Measurements from ENCODE around the gene BAG2.

The BAG2 gene

DNA sequence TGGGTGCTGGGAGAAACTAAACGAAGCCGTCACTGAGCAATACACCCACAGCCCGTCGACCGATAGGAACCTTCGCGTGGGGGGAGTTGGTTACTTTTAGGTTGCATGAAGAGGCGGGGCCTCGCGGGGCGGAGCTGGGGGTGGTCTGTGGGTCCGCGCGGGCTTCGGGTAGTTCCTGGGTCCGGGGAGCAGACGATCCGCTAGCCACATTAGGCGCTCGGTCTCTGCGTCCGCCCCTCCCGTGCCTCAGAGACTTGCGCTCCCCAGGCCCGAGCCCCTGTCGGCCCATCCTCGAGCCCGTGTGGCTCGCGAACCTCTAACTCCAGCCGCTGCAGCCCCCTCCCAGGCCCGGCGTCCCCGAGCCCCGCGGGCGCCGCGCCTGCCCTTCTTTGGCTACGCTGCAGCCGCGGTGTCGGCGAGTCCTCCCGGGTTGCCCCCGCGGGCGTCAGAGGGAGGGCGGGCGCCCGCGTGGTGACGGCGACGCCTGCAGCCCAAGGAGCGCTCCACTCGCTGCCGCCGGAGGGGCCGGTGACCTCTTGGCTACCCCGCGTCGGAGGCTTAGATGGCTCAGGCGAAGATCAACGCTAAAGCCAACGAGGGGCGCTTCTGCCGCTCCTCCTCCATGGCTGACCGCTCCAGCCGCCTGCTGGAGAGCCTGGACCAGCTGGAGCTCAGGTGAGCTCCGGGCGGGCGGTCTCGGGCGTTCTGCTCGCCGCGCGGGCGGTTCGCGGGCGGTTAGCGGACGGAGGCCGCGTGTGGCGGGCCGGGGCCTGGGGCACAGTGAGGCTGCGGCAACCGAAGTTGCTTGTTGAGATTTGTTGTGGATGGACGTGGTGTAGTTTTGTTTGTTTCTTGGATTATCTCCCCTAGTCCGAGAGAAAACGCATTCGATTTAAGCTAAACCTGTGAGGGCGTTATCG is at the start of gene BAG2:
TSS of gene BAG2 (plus strand) at position 191 of the 920 bp plus-strand sequence. CDS start at position 563, 372 bp downstream.
- peak; percentile 88 to 89 for DNase-seq (ENCODE audit: low read depth in 2 of 2)

DNA sequence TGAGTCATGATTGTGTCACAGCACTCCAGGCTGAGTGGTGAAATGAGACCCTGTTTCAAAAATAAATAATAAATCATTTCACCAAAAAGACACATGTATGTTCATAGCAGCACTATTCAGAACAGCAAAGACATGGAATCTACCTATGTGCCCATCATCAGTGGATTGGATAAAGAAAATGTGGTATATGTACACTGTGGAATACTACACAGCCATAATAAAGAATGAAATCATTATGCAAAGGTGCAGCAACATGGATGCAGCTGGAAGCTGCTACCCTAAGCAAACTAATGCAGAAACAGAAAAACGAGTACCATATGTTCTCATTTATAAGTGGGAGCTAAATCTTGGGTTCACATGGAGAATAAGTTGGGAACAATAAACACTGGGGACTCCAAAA is 49.0 kb upstream of the BAG2 start:
- DNase-seq (ENCODE audit: low read depth in 2 of 2): no peak

DNA sequence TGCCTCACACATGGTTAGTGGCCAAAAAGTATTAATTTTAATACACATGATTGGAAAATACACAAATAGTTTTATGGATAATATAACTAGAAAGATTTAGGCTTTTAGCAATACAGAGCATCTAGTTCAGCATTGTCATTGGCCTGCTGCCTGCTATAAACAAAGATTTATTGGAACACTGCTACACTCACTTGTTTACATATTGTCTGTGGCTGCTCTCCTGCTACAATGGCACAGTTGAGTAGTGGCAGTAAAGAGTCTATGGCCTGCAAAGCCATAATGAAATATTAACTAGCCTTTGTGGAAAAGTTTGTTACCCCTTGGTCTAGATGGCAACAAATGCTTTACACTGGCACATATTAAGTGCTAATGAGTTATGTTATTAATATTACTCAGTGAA is 44.4 kb upstream of the BAG2 start:
- no peak for DNase-seq (ENCODE audit: low read depth in 2 of 2)

DNA sequence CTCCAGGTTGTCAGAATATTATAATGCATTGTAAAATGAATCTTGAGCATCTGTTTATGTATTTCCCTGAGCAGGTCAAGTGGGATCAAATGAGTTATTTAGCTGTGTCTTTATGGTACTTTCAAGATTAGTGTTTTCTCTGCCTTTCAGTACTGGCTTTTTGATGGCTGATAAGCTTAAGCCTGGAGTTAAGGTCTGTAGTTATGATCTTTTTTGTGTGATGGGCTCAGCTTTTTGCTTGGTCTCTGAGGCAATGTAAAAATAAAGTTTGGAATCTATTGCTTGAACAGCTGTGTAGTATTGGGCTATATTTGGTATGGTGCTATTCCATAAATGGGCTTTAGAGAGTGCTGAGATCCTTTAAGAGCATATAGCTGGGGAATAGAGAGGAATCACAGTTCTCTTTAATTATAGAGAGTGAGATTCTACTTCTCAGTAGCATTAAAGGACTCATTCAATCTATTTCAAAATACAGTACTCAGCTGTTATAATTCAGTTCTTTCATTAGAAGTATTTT is 41.4 kb upstream of the BAG2 start:
- no peak for DNase-seq (ENCODE audit: low read depth in 2 of 2)

DNA sequence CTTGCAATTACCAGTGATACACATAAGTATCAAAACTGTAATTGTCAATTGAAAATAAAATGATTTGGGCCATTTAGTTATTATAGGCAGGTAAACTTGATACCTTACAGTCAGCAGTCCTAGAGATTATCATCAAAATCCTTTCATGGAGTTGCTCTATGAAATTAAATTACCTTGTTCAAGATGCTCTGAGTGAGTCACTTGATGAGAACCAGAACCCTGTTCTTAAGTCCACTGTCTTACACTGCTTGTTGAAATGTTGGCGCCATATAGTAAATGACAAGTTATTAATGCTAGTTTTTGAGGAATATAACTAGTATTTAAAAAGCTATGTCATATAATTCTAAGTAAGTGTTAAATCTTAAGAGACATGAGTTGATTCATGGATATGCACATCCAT is 37.2 kb upstream of the BAG2 start:
- no peak for DNase-seq (ENCODE audit: low read depth in 2 of 2)

DNA sequence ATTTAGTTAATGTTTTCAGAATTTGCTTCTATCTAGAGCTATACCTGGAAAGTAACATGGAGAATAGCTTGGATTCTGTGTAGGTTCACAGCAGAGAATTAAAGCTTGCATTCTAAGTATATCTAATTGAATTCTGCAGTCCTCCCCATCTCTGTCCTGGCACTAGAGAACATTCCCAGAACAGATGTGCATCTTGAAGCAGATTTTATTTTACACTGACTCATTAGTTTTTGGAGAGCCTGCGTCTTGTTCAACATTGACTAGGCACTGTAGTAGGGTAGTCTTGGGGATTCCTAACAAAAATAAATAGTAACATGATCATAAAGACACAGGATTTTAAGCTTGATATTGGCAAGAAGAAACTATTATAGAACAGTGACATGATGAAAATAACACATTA is 36.2 kb upstream of the BAG2 start:
- DNase-seq (ENCODE audit: low read depth in 2 of 2): no peak

DNA sequence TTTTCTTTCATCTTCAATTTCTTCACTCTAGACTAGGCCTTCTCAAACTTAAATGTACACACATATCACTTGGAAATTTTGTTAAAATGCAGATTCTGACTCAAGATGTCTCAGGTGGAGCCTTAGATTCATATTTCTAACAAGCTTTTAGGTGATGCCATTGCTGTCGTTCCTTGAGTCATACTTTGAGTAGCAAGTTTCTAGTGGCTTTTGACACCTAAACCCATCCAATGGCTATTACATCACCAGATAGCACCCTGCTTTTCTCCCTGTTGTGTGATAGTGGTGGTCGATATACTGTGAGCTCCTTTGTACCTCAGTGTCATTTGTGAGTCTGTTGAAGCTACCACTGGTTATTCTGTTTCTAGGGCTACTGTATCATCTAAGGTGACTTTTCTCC is 34.8 kb upstream of the BAG2 start:
- DNase-seq (ENCODE audit: low read depth in 2 of 2): no peak

DNA sequence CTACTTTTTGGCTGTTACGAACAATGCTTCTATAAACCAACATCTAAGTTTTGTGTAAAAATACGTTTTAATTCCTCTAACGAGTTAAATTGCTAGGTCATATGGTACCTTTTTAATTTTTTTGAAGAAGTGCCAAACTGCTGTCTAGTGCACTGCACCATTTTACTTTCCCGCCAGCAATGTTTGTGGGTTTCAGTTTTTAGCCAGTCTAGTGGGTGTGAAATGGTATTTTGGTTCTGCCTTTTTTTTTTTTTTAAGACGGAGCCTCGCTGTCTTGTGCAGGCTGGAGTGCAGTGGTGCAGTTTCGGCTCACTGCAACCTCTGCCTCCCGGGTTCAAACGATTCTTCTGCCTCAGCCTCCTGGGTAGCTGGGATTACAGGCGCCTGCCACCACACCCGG is 34.1 kb upstream of the BAG2 start:
- DNase-seq (ENCODE audit: low read depth in 2 of 2): no peak

DNA sequence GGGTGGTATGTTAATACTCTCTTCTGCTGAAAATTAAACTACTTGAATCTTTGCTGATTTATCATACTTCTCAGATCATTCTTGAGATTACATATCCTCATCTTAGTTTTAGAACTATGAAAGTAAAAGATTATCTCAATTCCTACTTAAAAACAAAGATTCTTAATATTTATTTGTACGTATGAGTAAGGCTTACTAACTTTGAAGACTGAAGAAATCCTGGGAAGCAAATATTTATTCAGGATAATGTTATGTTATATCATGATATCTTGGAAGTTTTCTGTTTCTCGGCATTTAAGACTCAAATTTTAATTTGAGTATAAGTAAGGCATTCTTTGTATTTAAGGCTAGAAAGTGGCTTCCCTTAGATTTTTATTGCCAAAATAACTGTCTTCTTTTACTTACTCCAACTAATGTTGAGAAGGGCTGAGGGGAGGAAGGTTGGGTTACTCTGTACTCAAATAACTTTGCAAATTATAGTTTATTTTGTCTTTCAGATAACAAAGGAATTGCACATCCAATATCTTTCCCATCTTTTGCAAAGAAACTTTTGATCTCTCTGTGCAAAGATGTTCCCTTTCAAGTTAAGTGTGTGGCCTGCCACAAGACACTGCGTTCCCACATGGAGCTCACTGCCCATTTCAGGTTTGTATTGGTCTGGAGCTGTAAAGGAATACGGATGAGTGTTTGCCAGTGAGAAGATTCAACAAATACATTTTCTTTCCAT is 30.5 kb upstream of the BAG2 start:
- no peak for DNase-seq (ENCODE audit: low read depth in 2 of 2)

DNA sequence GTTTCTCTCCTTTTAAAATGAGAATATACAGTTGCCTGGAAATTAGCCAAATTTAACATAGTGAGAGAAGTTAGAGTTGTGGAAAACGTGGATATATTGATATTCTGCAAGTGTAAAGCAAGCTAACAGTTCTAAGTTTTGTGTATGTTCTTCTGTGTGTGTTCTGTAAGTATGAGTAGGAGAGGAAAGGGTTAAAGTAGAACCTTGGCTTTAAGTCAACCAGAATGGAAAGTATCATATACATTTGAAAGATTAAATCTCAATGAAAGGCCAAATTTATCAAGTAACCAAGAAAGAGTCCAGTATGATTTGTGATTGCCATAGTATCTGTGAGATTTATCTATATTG is 30.0 kb upstream of the BAG2 start:
- DNase-seq (ENCODE audit: low read depth in 2 of 2): no peak

DNA sequence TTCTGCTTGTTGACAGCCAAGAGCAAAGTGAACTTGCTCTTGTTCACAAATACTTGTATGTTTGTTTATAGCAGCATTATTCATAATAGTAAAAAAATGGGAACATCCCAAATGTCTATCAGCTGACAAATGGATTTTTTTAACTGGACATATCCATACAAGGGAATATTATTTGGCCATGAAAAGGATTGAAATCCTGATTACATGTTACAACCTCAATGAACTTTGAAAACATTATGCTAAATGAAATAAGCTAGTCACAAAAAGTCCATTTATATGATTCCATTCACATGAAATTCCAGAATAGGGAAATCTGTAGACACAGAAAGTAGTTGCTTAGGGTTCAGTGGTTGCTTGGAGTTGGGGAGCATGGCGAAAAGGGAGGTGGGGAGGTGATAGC is 28.4 kb upstream of the BAG2 start:
- no peak for DNase-seq (ENCODE audit: low read depth in 2 of 2)

DNA sequence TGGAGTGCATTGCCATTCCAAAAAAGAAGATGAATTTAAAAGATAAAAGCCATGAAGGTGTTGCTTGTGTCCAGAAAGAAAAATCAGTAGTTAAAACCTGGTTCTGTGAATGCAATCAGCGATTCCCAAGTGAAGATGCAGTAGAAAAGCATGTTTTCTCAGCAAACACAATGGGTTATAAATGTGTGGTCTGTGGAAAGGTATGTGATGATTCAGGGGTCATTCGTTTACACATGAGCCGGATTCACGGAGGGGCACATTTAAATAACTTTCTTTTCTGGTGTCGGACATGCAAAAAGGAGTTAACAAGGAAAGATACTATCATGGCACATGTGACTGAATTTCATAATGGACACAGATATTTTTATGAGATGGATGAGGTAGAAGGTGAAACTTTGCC is 24.7 kb upstream of the BAG2 start:
- no peak for DNase-seq (ENCODE audit: low read depth in 2 of 2)

DNA sequence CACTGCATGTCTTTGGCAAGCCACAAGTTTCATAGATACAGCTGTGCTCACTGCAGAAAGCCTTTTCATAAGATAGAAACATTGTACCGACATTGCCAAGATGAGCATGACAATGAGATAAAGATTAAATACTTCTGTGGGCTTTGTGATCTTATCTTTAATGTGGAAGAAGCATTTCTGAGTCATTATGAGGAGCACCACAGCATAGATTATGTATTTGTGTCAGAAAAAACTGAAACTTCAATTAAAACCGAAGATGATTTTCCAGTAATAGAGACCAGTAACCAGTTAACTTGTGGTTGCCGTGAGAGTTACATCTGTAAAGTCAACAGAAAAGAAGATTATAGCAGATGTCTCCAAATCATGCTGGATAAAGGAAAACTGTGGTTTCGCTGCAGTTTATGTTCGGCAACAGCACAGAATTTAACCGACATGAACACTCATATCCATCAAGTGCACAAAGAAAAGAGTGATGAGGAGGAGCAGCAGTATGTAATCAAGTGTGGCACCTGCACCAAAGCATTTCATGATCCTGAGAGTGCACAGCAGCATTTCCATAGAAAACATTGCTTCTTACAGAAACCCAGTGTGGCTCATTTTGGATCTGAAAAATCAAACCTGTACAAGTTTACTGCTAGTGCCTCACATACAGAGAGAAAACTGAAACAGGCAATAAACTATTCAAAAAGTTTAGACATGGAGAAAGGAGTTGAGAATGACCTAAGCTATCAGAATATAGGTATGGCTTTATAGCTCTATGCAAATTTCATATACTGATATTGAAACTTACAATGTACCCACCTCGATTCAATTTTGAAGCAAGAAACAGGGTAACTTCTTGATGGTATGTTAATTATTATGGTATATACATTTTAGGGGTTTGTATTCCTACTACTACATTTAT is 23.9 kb upstream of the BAG2 start:
- no peak for DNase-seq (ENCODE audit: low read depth in 2 of 2)

DNA sequence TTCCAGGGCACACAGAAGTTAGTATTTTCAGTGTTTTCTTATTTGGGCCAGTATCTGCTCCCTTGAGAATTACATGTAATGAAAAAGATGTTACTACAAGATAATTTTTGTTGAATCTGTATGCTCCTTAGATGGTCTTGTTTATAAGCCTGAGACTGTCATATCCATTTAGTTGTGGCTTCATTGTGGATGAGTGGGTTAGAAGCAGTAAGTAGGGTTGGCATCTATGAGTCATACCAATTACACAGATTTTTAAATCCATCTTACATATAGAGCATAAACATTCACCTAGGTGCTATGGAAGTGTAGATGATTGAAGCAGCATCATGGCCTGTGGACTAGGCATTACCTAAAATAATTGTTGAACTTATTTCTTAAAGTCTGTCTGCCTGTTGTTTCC is 13.5 kb upstream of the BAG2 start:
- no peak for DNase-seq (ENCODE audit: low read depth in 2 of 2)

DNA sequence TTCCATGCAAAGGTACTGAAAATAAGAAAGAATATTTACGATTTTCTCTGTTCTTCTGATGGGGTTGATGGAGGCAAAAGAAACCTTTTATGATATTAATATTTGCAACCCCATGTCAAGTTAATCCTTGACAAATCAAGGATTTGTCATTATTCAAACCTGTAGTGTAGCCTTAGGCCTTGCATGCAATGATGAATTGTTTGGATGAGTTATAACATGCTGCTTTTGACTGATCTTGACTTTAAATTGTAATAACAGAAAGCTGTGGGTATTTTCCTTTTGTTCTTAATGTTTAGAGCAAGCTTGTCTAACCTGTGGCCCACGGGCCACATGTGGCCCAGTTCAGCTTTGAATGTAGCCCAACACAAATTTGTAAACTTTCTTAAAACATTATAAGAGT is 13.0 kb upstream of the BAG2 start:
- no peak for DNase-seq (ENCODE audit: low read depth in 2 of 2)

DNA sequence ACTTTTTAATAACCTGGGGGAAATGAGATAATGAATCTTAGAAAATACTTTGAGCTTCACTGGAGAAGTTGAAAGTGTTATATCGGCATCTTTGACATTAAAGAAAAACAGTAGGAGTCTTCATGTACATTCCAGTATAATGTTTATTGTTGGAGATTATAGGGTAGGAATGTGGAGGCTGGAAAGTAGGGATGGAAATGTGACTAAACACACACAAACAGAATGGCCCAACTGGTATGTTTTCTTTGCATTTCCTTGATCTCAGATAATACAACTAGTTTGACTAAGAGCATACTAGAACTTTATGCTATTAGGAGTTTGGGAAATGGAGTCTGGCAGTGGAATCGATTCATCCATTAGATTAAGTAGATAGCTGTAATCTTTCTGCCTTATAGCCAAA is 10.1 kb upstream of the BAG2 start:
- DNase-seq (ENCODE audit: low read depth in 2 of 2): no peak

DNA sequence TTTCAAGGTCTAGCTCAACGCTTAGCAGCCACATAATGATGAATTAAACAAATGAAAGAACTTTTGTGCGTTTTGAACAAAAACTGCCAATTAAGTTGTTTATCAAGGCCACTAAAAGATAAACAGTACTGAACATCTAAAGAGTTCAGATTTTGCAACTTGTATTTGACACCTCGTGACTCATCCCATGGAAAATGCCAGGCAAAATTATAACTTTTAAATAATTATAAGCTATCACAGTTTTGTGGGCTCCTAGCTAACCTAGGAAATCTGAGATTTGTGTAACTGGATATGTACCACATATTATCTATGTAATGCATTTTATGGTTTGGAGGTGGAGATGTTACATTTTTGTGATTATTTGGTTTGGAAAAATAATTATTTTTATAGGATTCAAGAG is 9.6 kb upstream of the BAG2 start:
- DNase-seq (ENCODE audit: low read depth in 2 of 2): no peak

DNA sequence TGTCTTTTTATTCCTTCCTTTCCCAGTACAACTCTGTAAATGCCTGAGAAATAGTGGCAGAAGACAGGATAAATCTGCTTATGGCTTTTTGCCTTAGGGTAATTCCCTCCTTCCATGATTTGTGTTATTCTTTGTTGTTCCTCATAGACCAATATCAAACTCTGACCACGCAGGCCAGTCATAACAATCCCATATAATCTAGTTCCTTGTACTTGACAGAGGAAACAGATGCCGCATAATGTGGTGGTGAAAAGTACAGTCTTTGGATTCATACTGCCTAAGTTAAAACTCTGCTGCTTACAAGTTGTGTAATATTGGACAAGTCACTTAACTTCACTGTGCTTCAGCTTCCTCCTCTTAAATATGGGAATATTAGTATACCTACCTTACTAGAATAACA is 8.2 kb upstream of the BAG2 start:
- no peak for DNase-seq (ENCODE audit: low read depth in 2 of 2)

DNA sequence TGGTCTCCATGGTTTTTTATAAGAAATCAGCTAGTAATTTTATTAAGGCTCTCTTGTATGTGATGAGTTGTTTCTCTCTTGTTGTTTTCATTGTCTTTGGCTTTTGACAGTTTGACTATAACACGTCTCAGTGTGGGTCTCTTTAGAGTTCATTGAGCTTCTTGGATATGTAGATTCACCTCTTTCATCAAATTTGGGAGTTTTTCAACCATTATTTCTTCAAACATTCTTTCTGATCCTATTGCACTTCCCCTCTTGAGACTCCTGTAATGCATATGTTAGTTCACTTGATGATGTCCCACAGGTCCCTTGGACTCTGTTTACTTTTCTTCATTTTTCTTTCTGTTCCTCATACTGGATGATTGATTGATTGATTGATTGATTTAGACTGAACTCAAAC is 7.0 kb upstream of the BAG2 start:
- DNase-seq (ENCODE audit: low read depth in 2 of 2): no peak

DNA sequence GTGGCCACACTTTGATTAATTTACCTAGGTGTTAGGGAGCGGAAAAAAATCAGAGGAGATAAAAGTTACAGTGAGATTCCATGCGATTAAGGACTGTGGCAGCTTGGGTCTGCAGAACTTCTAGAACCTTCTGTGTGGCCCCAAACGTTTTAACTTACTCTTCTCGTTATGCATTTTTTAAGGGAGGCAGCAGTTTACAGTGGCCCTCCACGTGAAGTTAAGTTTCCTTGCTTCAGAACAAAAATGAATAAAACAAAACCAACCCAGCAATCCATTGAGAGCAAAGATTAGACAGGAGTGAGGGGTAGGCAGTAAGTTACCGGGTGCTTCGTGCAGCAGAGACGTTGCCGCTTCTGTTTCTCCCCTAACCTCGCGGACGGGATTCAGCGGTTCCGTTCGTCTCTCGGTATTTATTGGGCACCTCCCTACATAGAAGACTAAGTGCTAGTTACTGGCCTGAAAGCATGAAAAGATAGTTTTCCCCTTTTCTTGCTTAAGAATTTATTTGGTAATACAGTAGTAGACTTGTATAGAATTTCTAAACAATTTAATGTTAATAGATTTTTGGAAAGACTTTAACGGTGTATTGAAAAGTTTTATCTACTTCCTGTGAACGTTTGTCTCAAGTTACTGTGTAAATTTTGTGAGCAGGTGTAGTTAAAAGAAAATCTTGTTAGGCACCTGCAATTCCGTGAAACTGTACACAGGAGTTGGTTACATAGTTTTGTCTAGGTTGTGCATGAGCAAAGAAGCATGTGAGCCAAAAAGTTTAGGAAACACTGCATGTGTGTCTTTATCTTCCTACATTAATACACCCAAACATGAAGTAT is 1.1 kb downstream of the BAG2 start:
- no peak for DNase-seq (ENCODE audit: low read depth in 2 of 2)

DNA sequence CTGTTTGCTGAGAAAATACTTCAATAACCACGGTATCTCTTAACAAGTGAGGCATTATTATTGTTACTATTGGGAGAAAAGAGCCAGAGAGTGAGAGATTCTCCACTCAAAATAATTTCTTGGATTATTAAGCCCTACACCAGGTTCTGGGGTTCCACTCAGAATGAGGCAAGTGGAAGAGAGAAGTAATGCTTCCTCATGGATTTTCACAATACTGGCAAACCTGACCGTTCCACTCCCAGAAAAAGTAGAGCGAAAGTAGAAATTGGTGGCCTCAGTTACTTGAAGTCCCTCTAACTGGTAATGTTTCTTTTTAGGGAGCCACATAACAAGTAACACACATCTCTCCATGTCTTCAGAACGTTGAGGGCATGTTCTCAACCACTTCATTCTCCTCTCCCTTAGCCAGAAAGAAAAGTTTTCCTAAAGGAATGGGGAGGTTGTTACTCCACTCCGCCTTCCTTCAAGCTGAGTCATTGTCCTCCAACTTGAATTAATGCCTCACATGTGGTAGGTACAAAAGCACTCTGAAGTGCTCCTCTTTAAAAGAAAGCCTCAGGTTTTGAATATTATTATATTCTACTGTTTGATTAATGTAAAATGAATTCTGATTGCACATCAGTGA is 1.9 kb downstream of the BAG2 start:
- DNase-seq (ENCODE audit: low read depth in 2 of 2): no peak
